CD4-positive, alpha-beta T cell treated with Interleukin-2 at 100 ng/mL for 4 hours (primary cell): ENCODE results near the gene FOXP2.

Experiments used
- DNase-seq: peaks from one replicate; pipeline ENCODE4 v3.0.0-alpha.2; 2020; ENCODE audit warnings: low spot score

The FOXP2 gene

DNA sequence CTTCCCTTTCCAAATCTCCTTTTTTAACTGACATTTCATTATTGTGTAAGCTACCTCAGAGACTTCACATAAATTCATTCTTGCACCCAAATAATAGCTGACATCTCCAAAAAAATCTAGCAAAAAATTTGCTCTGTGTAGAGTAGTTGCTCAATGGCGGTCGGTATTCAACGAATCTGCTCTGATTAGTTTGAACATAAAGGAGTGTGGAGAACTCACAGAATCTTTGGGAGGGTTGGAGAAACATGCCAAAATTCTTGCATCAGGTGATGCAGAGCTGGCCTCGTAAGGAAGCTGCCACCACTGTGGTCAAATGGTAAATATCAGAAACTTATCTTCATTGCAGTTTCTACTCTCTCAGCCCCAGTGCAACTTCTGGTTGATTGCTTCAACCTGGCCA lies 306.1 kb downstream of the FOXP2 start:
- DNase-seq: no peak

DNA sequence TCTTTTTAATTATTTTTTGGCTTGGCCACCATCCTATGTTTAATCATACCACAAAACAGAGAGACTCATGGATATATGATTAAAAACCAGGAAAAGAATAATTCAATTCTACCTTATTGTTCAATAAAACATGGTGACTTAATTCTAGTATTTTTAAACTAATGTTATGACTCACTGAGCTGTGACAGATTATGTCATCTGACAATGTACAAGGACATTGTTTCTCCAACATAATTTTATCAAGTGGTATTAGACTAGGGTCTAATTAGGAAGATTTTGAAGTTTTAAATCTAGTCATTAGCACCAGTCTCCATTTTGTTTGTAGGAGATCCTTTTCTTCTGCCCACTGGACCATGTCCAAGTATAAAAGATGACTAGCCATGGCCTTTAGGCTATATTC lies 307.9 kb downstream of the FOXP2 start:
- no peak for DNase-seq

DNA sequence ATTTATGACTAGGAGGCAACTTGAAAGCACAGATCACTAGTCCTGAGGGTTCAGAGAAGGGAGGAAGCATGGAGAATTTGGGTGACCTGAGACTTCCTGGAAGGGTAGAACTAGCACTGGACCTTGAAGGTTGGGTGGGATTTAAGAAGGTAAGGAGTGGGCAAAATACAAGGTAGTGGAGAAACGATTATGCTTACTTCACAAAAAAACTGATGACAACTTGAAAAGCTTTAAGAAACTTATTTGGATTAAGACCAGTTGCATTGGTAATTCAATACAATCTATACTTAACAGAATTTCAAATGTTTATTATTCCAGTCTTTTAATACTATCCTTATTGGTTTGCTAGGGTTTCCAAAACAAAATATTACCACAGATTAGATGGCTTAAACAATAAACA lies 308.7 kb downstream of the FOXP2 start:
- DNase-seq: no peak

DNA sequence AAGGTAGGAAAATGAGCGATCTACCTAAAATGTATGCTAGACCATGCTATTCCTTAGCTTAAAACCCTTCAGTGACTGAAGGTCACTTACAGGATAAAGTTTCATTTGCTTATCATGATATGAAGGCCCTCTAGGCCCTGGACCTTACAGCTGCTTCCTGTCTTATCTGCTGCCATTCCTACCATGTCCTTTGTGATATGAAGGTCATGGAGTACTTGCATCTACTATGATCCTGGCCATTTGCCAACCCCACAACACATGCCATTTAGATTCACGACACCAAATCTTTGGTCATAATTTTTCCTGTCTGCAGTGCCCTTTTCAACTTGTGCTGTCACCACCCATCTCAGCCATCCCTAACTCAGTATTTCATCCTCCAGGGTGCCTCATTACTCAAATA lies 325.5 kb downstream of the FOXP2 start:
- no peak for DNase-seq

DNA sequence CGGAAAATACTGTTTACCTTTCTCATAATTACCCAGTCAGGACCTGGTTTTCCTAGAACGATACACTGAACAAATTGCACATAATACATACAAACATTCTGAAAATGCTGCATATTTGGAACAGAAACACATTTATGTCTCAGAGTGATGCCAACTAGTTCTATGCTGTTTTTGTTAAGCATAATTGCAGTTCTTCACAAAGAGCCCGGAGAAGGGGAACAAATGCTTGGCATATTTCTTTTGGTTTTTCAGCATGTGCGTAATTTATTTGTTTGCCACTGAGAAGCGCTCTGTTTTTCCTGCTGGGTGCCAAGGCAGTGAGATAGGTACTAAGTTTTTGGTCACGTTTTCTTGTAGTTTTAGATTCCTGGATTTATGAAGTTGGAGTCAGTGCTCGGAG lies 326.3 kb downstream of the FOXP2 start:
- DNase-seq: no peak

DNA sequence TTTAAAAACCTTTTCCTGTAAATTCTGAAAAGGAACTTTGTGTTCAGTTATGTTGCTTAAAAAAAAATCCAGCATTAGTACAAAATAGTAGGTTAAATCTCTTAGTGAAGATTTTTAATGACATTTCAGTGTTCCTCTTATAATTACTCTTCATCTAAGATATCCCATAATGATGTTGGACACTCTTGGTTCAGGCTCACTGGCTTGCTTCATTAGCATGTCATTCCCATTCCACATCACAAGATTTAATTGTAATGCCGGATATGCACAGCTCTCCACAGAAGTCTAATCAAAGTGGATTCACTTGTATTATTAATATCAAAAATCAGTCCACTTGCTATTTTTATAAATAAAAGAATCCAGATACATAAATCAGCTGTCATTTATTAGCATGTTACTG lies 327.3 kb downstream of the FOXP2 start:
- DNase-seq: no peak
